Fibroblast of skin of abdomen (primary cell): ENCODE data around the gene SETBP1.
A peak's percentile ranks its signal among the peaks of the same experiment; 100 is the strongest.
"Not testable (repeated sequence)": the region's sequence is repeated elsewhere in the genome, so short reads cannot be mapped to it uniquely, and the experiment has no call there.

ENCODE experiments used
- DNase-seq: peaks from one replicate; pipeline ENCODE4 v3.0.0-alpha.2; 2013

Gene SETBP1

GRCh38 chr18:44793685-44794084 is 113.0 kb downstream of the SETBP1 start:
- no peak for DNase-seq

DNA sequence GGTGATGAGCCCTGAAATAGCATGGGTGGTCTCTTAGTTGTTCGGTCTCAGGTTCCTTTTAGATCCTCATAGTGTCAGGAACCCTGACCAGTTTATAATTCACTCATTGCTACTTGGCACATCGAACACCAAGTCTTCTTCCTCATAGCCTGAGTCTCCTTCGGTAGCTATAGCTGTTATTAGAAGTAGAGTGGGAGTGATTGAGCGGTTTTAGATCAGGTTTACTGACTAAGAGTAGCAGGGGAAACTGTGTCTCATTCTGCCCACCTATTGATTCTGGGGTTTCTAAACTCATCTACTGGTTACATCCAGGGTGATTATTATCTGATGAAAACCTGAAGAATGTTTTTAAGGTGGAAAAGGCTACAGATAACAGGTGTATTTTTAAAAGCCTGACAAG is 114.6 kb downstream of the SETBP1 start:
- no peak for DNase-seq

GRCh38 chr18:44796429-44797428 is 116.0 kb downstream of the SETBP1 start:
- DNase-seq, result no peak

DNA sequence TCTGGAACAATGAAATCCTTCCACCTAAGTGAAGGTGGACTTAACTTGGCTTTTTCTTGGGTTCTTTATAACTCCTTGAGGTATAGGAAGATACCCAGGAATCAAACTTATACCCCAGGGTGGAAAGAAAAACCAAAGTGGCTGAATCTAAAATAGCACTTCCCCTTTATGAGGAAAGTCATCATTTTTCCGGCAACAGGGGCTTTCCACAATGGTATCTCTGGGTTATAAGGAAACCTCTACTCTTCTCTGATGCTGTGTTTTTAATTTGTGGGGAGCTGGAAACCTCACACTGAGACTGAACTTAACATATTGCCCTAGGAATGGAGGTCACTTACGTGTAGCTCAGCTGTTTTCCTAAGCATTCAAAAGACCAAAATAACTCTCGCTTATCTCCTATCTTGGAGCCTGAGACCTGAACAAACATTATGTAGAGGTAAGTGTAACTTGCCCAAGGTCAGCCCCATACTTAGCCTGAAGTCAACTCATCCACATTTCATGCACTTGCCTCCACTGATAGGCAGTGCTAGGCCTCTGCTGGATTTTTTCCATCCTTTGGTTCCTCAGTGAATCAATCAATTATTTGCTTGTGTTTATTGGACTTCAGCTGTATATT is 117.9 kb downstream of the SETBP1 start:
- no peak for DNase-seq

- DNase-seq, result no peak
Observed at GRCh38 chr18:44799382-44799906, 118.8 kb downstream of the SETBP1 start.

DNA sequence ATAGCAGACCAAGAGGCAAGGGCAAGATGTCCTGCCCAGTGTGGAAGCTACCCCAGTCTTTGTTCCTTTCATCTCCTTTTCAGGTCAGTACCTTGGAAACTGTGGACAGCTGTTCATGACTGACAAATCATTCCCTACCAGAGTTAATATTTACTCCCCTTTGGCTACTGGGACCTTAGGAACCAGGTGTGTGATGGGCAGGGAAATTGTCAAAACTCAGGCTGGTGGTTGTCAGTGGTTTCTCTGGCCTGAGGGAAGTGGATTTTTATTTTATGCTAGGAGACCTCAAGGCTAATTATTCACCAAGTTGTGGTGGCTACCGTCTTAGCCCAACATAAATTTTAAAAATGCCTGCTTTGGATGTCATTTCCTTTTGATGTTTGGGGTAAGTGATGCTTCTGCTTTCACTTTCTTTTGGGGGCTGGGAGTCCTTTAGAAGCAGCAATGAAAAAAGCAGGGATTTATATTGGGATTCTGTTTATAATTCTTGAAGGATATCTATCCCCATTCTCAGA is 119.3 kb downstream of the SETBP1 start:
- DNase-seq, result no peak

DNA sequence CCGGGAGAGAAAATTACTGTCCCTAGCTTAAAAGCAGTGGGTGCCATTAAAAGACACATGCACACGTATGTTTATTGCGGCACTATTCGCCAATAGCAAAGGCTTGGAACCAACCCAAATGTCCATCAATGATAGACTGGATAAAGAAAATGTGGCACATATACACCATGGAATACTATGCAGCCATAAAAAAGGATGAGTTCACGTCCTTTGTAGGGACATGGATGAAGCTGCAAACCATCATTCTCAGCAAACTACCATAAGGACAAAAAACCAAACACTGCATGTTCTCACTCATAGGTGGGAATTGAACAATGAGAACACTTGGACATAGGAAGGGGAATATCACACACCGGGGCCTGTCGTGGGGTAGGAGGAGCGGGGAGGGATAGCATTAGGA is 120.1 kb downstream of the SETBP1 start:
- not testable (repeated sequence) for DNase-seq

DNA sequence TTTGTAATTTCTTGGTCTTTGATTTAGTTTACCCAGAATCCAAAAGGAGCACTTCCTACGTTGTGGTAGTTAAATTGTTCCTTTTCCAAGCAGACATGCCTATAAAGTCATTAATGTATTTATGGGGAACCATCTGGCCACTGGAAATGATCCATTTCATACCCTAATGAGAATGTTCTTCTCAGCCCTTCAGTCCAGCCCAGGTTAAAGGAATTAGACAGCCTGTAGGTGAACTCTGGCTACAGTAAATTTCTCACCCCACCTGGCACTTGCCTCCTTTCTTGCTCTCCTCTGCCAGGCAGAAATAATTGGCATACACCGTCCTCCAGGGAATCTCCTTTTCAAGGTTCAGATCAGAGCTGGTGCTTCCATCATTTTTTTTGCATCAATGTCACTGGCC is 121.1 kb downstream of the SETBP1 start:
- no peak for DNase-seq

- peak; percentile 60 for DNase-seq
Observed at GRCh38 chr18:44802508-44802907, 121.8 kb downstream of the SETBP1 start.

DNA sequence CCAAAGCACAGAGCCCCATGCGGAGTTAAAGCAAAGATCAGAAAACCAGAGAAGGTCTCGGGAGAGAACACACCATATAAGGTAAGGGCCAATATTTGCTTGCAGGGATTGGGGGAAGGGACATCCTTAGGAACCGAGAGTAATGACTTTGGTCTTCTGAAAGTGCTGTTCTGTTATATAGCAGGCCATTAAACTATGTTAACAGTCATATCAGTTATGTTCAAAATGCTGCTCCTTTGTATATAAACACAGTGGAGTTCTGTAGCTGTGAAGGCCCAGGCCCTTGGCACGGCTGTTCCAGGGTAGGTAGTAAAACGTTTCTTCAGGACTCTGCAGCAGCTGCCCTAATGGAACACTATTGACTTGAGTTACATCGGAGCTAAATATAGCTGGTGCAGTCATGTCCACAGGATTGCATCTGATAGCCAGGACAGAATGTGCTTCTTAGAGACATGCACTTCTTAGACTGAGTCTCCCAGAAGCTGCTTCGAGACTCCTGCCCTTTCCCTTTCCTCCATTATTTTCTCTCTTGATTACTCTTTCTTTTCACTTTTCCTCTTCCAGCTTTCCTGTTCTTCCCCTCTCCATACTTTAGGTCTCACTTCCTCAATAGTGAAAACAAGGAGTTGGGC is 122.4 kb downstream of the SETBP1 start:
- peak; percentile 47 for DNase-seq

- no peak for DNase-seq
Observed at GRCh38 chr18:44804033-44804432, 123.3 kb downstream of the SETBP1 start.

DNA sequence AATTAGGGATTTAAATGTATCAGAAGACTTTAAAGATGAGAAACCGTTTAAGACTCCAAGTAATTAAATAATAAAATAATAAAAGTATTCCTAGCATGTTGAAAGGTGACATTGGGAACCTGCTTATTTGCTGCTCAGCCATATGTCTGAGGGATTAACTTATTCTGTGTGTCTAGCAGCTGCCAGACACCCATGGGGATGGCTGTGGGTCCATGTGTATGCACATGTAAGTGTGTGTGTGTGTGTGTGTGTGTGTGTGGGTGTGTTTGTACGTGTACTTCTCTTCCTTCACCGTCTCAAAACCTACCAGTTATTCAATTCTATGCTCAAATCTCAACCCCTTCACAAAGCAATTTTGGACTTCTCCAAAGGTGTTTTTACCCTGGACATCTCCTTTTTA is 124.5 kb downstream of the SETBP1 start:
- no peak for DNase-seq

GRCh38 chr18:44805643-44806042 is 125.0 kb downstream of the SETBP1 start:
- no peak for DNase-seq

- DNase-seq, result no peak
Observed at GRCh38 chr18:44807766-44808165, 127.1 kb downstream of the SETBP1 start.

DNA sequence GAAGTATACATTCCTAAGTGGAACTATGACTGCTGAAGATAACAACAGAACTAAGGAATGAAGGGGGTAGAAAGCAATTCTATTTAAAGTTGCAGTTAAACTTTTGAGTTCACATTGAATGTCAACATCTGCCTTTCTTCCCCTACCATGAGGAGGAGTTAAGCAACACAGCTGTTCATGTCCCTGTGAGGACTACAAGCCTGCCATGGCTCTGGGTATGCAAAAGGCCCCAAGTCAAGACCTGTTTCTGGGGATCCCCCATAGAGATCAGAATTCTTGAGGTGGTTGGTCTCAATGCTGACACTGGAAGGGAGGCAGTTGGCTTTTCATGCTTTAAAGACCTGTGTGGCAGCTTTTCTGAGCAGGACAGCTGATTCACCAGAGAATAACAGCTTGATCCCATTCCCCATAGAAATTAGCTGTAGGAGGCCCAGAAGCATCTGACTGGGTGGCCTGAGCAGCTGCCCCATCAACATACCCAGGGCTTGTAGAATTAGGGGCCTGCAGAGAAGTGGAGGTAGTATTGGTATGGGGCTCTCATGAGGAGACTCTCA is 131.0 kb downstream of the SETBP1 start:
- no peak for DNase-seq

GRCh38 chr18:44812426-44812825 is 131.7 kb downstream of the SETBP1 start:
- no peak for DNase-seq

DNA sequence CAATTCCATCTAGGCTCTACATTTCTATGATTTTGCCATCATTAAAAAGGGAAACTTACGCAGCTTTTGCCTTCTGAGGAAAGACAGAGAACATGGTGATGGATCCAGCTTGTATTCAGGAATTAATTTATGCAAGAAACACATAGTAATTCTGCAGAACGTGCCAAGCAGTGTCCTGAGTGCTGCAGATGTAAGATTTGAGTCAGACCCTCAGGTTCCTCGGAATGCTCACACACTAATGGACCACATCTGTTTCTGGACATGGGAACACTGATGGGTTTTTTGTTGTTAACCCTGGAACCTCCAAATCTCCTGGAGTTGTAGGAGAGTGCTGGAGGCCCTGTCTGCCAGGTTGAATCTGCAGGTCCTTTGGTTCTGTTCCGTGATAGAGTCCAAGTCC is 132.9 kb downstream of the SETBP1 start:
- DNase-seq, result peak; percentile 28

DNA sequence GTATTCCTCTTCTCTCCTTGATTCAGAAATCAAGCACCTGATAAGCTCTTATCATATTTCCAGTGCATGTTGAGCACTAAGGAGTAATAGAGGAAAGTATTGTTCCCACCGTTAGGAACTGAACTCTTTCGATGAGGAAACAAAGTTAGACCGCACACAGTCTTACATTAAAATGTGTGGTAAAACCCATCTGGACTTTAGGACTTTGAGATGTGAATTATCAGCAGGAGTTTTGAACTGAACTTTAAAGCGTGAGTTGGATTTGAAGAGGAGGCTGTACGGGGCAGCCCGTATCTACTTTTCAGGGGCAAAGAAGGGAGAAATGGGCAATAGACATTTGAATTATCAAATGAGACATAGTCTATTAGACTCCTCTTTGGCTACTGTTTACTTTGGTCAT is 134.4 kb downstream of the SETBP1 start:
- no peak for DNase-seq

GRCh38 chr18:44816050-44816449 is 135.4 kb downstream of the SETBP1 start:
- no peak for DNase-seq

DNA sequence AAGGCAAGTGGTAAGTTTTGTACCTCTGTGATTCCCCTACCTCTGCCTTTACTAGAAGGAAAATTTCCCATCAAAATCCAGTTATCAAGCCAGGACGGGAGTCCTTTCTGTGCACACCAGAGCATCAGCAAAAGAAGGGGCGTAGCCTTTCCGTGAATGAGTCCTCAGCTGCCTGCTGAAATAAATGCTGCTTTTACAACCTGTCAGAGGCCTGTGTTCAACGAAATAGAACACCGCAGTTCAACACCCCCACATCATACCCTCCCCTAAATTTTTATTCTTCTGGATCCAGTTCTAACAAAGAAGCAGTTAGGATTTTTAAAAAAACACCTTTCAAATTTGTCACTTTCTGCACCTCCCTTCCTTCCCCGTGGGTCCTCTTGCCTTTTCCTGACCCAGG is 135.8 kb downstream of the SETBP1 start:
- DNase-seq, result no peak

- no peak for DNase-seq
Observed at GRCh38 chr18:44817831-44818473, 137.3 kb downstream of the SETBP1 start.
